SW 1271 (cell line): ENCODE results near the gene SSBP2.
"Not testable (repeated sequence)": the region's sequence is repeated elsewhere in the genome, so short reads cannot be mapped to it uniquely, and the experiment has no call there.

ENCODE experiments used
- DNase-seq, 2 experiments: peaks; one replicate each; lab custom pipeline; 2025; lab: John Stamatoyannopoulos, UW

The SSBP2 gene

DNA sequence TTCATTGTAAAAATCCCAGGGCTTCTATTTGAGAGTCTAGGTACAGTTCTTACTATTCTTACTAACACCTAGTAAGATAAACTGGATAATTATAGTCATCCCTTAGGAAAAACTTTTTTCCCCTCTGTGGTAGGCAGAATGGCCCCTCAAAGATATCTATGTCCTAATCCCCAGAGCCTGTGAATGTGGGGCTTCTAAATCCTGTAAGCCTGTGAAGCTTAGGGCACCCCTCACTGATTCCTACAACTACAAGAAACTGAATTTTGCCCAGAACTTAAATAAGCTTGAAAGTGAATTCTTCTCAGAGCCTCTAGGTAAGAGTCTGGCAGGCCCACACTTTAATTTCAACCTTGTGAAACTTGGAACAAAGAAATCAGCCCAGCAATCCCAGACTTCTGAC lies 226.9 kb downstream of the SSBP2 start:
- no peak for DNase-seq

DNA sequence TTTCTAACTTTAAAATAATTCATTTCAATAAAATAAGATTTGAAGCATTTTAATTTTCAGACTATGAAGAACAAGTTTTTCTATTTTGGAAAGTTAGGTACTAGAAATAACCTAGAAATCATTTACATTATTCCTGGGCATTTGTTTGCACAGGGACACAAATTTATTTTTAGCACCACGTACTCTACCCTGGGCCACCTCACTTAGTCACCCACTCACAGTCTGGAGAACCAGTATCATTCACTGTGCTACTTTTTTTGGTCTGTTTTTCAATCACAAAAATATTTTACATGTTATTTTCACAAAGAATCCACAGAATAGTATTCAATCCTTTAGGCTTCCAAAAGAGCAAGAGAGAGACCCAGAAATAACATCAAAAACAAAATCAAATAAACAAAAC lies 228.3 kb downstream of the SSBP2 start:
- DNase-seq: no peak

DNA sequence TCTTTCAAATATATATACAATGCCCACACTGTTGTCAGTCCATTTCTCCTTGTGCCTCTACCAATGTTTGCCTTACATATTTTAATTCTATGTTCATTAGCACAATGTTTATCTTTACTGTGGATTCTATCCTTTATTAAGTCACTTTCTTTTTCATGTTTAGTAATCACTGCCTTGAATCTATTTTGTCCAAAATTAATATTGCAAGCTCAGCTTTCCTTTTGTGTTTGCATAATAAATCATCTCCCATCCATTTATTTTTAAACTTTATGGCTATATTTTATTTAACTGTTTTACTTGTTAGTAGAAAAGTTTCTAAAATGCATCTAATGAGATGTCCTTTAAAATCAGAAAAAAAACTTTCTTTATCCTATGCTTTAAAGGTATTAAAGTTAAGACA lies 230.1 kb downstream of the SSBP2 start:
- no peak for DNase-seq

DNA sequence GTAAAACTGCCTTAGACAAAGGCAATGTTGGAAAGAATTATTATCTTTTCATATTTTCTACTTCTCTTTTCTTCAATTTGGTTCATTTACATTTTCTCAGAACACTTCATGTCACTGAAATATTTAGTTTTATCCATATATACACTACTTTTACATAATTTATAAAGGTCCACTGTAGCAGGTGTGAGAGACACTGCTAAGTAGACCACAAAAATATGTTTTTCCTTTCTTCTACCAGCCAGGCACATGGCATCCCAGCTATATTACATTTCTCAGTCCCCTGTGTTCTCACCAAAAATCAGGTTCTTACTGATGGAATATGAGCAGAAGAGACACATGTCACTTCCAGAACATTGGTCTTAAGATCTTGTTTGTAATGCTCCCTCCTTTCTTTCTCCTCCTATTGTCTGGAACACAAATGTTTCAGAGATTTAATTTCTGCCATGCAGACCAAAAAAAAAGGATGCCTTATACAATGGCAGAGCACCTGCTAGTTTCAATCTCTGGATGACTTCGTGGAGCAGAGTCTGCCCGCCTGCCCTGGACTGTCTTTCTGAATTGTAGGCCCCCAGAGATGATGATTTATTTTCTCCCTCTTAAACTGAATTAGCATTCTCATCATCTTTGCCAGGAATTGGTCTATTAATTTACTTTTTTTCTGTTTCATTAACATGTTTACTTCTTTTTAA lies 231.5 kb downstream of the SSBP2 start:
- DNase-seq: no peak

GRCh38 chr5:81517462-81517861 lies 233.4 kb downstream of the SSBP2 start:
- DNase-seq: no peak

- no peak for DNase-seq
Measured at GRCh38 chr5:81516091-81516490, 234.8 kb downstream of the SSBP2 start.

GRCh38 chr5:81513982-81514381 lies 236.9 kb downstream of the SSBP2 start:
- peak in 1 of 2 experiments; percentile 62 for DNase-seq

GRCh38 chr5:81513473-81513872 lies 237.4 kb downstream of the SSBP2 start:
- DNase-seq: no peak

DNA sequence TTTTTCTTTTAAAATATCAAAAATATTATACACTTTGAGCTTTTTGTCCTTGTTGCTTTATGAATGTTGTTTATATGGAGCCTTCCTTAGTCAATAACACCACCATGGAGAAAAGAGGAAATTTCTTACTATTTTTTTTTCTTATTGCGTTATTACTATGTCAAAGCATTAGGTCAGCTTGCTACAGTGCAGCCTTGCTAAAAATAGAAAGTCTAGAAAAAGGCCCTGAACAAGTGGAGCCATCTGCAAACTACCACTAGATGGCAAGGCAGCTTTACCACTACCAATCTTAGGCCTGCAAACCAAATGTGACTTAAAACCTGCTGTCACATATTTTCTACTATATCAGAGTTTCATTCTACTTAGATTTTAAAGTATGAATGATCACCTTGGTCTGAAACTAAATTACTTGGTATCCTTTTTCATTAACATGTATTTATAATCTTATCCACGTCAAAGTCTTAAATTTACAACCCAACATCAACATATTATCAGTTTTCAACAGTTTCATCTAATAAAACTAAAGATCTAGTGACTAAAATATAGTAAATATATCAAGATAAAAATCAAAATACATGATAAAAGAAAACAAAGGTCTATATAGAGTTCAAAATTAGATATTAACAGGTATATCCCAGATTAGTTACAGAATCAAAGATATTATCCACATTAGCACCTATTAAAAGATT lies 243.9 kb downstream of the SSBP2 start:
- peak; percentile 18 to 89 for DNase-seq

- DNase-seq: no peak
Measured at GRCh38 chr5:81506378-81506777, 244.5 kb downstream of the SSBP2 start.

GRCh38 chr5:81505672-81506071 lies 245.2 kb downstream of the SSBP2 start:
- no peak for DNase-seq

DNA sequence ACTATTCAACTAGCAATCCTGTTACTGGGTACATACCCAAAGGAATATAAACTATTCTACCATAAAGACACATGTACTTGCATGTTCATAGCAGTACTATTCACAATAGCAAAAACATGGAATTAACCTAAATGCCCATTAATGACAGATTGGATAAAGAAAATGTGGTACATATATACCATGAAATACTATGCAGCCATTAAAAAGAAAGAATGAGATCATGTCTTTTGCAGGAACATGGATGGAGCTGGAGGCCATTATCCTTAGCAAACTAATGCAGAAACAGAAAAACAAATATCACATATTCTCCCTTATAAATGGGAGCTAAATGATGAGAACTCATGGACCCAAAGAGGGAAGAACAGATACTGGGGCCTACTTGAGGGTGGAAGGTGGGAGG lies 247.3 kb downstream of the SSBP2 start:
- DNase-seq: not testable (repeated sequence)

DNA sequence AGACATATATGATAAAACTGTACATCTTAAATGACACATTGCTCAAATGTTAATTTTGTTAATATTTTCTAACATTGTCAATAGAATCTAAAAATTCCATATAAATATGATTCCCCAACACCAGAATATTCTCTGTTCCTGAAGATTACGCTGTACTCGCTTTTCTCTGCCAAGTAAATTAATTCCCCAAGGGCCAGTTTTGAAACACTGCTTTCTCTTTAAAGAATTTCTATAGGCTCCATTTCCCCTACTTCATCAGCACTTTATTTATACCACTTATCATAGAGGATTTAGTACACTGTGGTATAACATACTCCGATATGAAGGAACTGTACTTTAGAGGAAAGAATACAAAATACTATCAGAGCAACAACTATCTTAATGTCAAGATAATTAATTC lies 255.6 kb downstream of the SSBP2 start:
- no peak for DNase-seq

DNA sequence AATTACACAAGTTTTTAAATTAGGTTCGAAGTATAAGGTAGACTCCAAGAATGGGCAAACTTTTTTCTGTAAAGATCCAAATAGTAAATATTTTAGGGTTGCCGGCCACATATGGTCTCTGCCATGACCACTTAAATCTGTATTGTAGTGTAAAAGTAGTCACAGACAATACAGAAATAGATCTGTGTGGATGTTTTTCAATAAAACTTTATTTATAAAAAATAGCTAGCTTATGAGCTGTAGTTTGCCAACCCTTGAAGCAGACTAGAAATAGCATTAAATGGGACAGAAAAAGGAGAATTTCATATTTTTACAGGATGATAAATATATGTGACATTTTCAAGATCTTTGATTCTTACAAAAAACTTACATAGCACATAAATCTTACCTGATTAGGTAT lies 262.0 kb downstream of the SSBP2 start:
- DNase-seq: no peak

DNA sequence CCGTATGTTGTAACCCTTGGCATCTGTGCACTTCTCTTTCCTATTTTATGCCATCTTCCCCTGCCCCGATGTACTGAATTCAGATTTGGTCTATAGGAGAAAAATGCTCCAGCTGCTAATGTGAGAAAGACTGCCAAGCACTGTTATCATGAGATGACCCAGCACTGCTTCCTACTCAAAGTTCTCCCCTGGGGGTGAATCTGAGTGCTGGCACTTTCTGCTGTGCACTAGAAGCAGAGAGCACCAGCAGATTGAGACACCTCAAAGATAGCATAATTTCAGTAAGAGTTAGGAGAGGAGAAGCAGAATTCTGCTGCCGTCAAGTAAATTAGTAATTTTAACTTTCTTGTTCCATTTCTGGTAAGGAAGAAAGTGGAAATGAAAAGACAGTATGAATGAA lies 264.2 kb downstream of the SSBP2 start:
- no peak for DNase-seq

GRCh38 chr5:81482595-81482994 lies 268.3 kb downstream of the SSBP2 start:
- DNase-seq: no peak

DNA sequence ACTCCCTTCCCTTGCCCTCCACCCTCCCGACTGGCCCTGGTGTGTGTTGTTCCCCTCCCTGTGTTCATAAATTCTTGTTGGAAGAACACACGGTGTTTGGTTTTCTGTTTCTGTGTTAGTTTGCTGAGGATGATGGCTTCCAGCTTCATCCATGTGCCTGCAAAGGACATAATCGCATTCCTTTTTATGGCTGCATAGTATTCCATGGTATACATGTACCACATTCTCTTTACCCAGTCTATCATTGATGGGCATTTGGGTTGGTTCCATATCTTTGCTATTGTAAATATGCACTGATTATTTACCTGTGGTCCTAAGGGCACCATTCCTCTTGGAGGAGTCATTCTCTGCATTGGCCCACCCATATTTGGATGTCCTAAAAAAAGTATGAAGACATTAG lies 277.5 kb downstream of the SSBP2 start:
- not testable (repeated sequence) for DNase-seq

GRCh38 chr5:81469676-81470075 lies 281.2 kb downstream of the SSBP2 start:
- DNase-seq: no peak

DNA sequence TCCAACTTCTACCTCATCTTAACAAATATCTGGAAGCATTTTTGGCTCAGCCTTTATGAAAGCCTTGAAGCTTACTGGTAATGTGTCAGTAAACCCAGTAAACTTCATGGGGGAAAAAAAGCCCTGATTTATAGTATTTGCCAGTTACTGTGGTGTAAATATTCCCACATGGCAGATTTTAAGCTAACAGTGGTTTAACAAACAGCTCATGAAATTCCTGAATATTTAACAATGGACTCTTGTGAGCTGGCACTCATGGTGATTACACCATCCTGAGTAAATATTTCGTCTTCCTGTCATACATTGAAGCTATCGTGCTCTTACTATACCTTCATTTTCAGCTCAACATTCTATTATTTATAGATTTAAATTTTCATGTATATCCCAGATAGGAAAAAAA lies 300.0 kb downstream of the SSBP2 start:
- no peak for DNase-seq

- no peak for DNase-seq
Measured at GRCh38 chr5:81435023-81435422, 315.9 kb downstream of the SSBP2 start.

DNA sequence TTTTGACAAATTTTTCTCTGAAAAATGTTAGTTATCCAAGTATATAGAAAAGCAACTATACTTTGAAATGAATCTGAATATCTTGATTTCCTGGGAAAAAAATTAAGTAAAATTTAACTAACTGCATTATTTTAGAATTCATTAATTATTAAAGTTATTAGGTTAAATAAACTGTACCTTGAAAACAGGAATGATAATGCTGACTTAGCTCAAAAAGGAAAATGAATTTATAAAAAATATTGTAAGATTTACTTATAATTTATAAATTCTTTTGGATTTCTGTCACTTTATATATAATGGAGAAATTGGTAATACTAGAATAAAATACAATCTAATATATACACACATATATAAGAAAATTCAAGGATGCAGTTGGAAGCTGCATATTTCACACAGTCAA lies 320.9 kb downstream of the SSBP2 start:
- DNase-seq: no peak

DNA sequence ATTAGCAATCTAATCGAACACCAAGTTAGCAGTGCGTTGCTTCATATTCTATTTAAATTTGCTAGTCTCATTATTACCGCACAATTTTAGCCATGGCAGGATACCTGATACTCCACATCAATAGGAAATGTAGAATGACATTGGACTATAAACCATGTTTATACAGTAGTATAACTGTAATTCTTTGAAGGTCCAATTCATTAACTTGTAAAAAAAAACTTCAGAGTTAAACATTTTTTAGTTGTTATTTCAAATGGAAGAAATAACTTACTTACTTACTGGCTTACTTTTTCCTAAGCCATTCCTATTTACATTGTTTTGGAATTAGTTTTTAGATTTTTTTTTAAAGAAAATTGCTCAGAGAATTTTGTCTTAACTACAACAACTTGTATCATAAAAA lies 321.5 kb downstream of the SSBP2 start:
- no peak for DNase-seq

DNA sequence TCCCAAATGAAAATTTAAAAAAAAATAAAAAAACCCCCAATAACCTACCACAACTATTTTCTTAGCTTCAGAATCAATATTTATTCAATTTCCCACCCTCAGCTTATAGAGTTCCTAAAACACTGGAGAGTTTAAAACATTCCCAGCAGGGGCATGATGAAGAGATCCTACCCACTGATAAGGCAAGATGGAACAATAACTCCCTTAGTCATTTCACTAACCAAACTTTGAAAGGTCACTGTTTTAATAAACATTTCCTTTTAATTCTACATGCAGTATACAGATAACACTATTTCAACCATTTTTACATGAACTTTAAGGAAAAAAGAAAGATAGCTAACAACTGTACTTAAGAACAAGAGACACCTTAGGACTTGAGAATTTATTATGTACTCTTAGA lies 322.0 kb downstream of the SSBP2 start:
- DNase-seq: no peak

DNA sequence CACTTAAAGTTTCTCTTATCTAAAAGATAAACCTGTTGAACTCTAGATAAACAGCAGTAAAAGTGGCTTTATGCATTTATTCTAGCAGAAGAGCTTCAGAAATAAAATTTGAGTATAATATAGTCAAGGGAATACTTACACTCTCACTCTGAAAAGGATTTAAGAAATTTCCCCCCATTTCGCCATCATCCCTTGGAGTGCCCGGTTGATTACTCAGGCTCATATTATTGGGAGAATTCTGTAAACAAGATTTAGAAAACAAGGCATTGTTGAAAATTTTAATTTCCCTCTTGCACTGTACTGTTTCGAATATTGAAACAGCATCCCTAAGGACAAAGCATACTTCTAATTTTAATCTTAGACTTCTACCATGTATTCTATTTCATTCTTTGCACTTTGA lies 322.5 kb downstream of the SSBP2 start:
- no peak for DNase-seq
